K562 (cell line): ENCODE results near the gene SATB1. TPM values are rescaled to one million over a fixed set of nuclear protein-coding genes. Genes with fewer than 3 reads are reported as not detected.

ENCODE experiments used
- ATAC-seq: fragments of 200-7000 bp; cut with Tn5 transposase; 3 replicates; pipeline ENCODE4 v1.9.1; 2020; ENCODE audit warnings: moderate library complexity
- BruUV-seq: library from RNA; stranded (reverse); fragments of 400-500 nt; replicated peaks from 2 replicates; lab custom pipeline; 2021; lab: Mats Ljungman, UMichigan
- CTCF ChIA-PET: fragments of 300-600 bp; formaldehyde crosslinking; extraction: SDS; loops from one replicate; lab custom pipeline; 2021; ENCODE audit warnings: low intra/inter-chr PET ratio; lab: Yijun Ruan, JAX
- POLR2A ChIA-PET: fragments of 300-600, 350-650 bp; sonication (Branson Sonifier 250); formaldehyde crosslinking; extraction: SDS; loops from one replicate; lab custom pipeline; 2021; ENCODE audit warnings: antibody characterized with exemption, inconsistent platforms; lab: Yijun Ruan, JAX
- DNase-seq, 4 experiments: peaks; one replicate each; pipeline versions ENCODE4 v3.0.0 to v3.0.0-alpha.2; 2011 to 2018; ENCODE audit warnings: low spot score in 3 of 4, mixed read lengths in 3 of 4; ENCODE audit errors: extremely low read depth in 1 of 4
- FAIRE-seq: peaks from 2 replicates; lab custom pipeline; 2011; peaks lifted over from hg19 to GRCh38; lab: Jason Lieb, UNC
- H2AFZ ChIP-seq: 2 replicates; pipeline ENCODE4 v1.6.0; 2011; ENCODE audit warnings: low read depth, low read length, control low read depth, inconsistent platforms
- H3K27ac ChIP-seq: fragments of 200-600 bp; 3 replicates; pipeline ENCODE4 v1.8.0; 2011; ENCODE audit warnings: low read depth, mild to moderate bottlenecking, control low read depth, inconsistent platforms, low read length, moderate library complexity, mixed read lengths; ENCODE audit errors: extremely low read depth
- H3K27me3 ChIP-seq, 2 experiments: fragments of 300-600 bp in 1 of 2; 2 replicates in 1 of 2; 3 replicates in 1 of 2; pipeline versions ENCODE4 v1.6.0 to v1.8.0; 2011; ENCODE audit warnings: inconsistent platforms in 2 of 2, low read length in 2 of 2, mild to moderate bottlenecking in 1 of 2, mixed read lengths in 1 of 2, moderate library complexity in 1 of 2; ENCODE audit not compliant: control insufficient read depth in 2 of 2, insufficient read depth in 2 of 2
- H3K36me3 ChIP-seq: fragments of 300-600 bp; 3 replicates; pipeline ENCODE4 v1.8.0; 2011; ENCODE audit warnings: mild to moderate bottlenecking, low read length, inconsistent platforms; ENCODE audit not compliant: control insufficient read depth, insufficient read depth
- H3K4me1 ChIP-seq, 2 experiments: fragments of 200-600 bp in 1 of 2; replicated peaks in 1 of 2; 2 replicates in 1 of 2; 3 replicates in 1 of 2; pipeline versions ENCODE4 v1.5.1 to v1.8.0; 2011; ENCODE audit warnings: inconsistent platforms in 2 of 2, low read length in 2 of 2, mild to moderate bottlenecking in 1 of 2, mixed read lengths in 1 of 2, moderate library complexity in 1 of 2; ENCODE audit not compliant: control insufficient read depth in 2 of 2, insufficient read depth in 2 of 2
- H3K4me2 ChIP-seq: 2 replicates; pipeline ENCODE4 v1.6.1; 2011; ENCODE audit warnings: low read length, control low read depth, inconsistent platforms, mixed read lengths; ENCODE audit not compliant: insufficient read depth
- H3K4me3 ChIP-seq: fragments of 200-600 bp; sonication (generic), shearing (Covaris generic); 2 replicates; pipeline ENCODE4 v1.5.1; 2016; ENCODE audit warnings: control low read depth, inconsistent platforms
- H3K79me2 ChIP-seq: fragments of 200-600 bp; 3 replicates; pipeline ENCODE4 v1.8.0; 2011; ENCODE audit warnings: low read length, inconsistent platforms; ENCODE audit not compliant: control insufficient read depth, insufficient read depth
- H3K9ac ChIP-seq, 2 experiments: 2 replicates each; pipeline versions ENCODE4 v1.6.0 to v1.6.1; 2011; ENCODE audit warnings: low read depth in 2 of 2, low read length in 2 of 2, control low read depth in 1 of 2, inconsistent platforms in 1 of 2, mild to moderate bottlenecking in 1 of 2, mixed read lengths in 1 of 2; ENCODE audit not compliant: insufficient read depth in 1 of 2
- H3K9me1 ChIP-seq: one replicate; pipeline ENCODE4 v1.6.0; 2011; ENCODE audit warnings: inconsistent platforms, mild to moderate bottlenecking, low read length, moderate library complexity; ENCODE audit not compliant: control insufficient read depth, insufficient read depth
- H3K9me3 ChIP-seq: replicated peaks from 2 replicates; pipeline ENCODE4 v1.5.1; 2011; ENCODE audit warnings: low read depth, low read length, inconsistent platforms; ENCODE audit not compliant: control insufficient read depth, insufficient read depth
- H4K20me1 ChIP-seq: replicated peaks from 2 replicates; pipeline ENCODE4 v1.6.1; 2011; ENCODE audit warnings: low read length, inconsistent platforms, mixed read lengths; ENCODE audit not compliant: control insufficient read depth, insufficient read depth
- NCOR1 ChIP-seq: fragments of 450-650 bp; IDR thresholded peaks from 2 replicates; pipeline ENCODE4 v1.6.1; 2016; ENCODE audit warnings: mild to moderate bottlenecking, moderate library complexity
- ZBTB11 ChIP-seq, 3 experiments: fragments of 200-800 bp in 1 of 3; fragments of 250-450 bp in 1 of 3; fragments of 450-650 bp in 1 of 3; sonication (Bioruptor Pico) in 1 of 3; sonication (Bioruptor generic) in 1 of 3; formaldehyde crosslinking in 1 of 3; IDR thresholded peaks; 2 replicates each; pipeline versions ENCODE4 v1.6.1 to v1.8.0; 2016 to 2022; ENCODE audit warnings: mild to moderate bottlenecking in 2 of 3, missing genetic modification characterization in 2 of 3, missing compliant biosample characterization in 1 of 3, moderate library complexity in 1 of 3
- WGBS: fragments of 100-300 bp; shearing (Covaris generic); methylation state at CpG from one replicate; pipeline ENCODE4 v1.1.6; 2016; ENCODE audit warnings: low coverage, mixed read lengths; ENCODE audit not compliant: insufficient coverage; ENCODE audit errors: missing lambda C conversion rate; 5-methylcytosine and 5-hydroxymethylcytosine counted together
- in situ Hi-C: fragments of 300-500 bp; cut with MboI; formaldehyde crosslinking; loops from 4 replicates; pipeline ENCODE4 v1.15.0; 2018; ENCODE audit warnings: inconsistent platforms, mixed read lengths
- intact Hi-C: fragments of 100-400 bp; cut with micrococcal nuclease; formaldehyde crosslinking; loops from 2 replicates; pipeline ENCODE4 v1.14.2; 2022
- polyA plus RNA-seq, 8 experiments: library from polyadenylated mRNA; depleted of rRNA in 4 of 8; stranded (reverse) in 5 of 8; unstranded in 3 of 8; fragments of >200 nt; fragmentation: Nextera tagmentation in 2 of 8; fragmentation: Illumina TruSeq in 1 of 8; extraction: Ambion mirVana in 2 of 8; extraction: Trizol in 1 of 8; gene quantifications; 2 replicates each; pipeline versions ENCODE4 v1.2.1 to v1.2.3, GENCODE V29; 2011 to 2014; ENCODE audit warnings: inconsistent platforms in 1 of 8, missing spikeins in 1 of 8
- total RNA-seq, 7 experiments: library from RNA; depleted of rRNA in 6 of 7; stranded (reverse); fragments of >200 nt in 6 of 7; fragmentation: Illumina TruSeq in 2 of 7; extraction: Trizol in 2 of 7; gene quantifications; 2 replicates each; pipeline versions ENCODE4 v1.2.1 to v1.2.3, GENCODE V29; 2011 to 2021; ENCODE audit warnings: low replicate concordance in 1 of 7

The SATB1 gene
- total and polyA plus RNA-seq, 9 of the 15 experiments (the other 6 are each of a cell fraction or from before 2014, with no cell fraction given) = 0.03 to 2.5 (median 0.15) TPM; not detected in 1

- no peaks in the 10 kb centered on the region for H4K20me1 ChIP-seq
- no peak overlapping the region for H3K27ac ChIP-seq
- H3K27me3 ChIP-seq = no peaks in the 10 kb centered on the region
- H3K9me1 ChIP-seq = no peaks in the 10 kb centered on the region
- ChIA-PET CTCF (no interaction called here), POLR2A (no interaction called here)
- BruUV-seq = no TSS peak
- H3K36me3 ChIP-seq = no peaks in the 10 kb centered on the region
- H3K4me2 ChIP-seq = no peak overlapping the region
- H3K9ac ChIP-seq = no peak overlapping the region
- no peaks in the 10 kb centered on the region for H3K9me3 ChIP-seq
- H3K79me2 ChIP-seq = no peaks in the 10 kb centered on the region
- H3K4me3 ChIP-seq = no peak overlapping the region
- no peak for TF ChIP-seq ZBTB11 (CRISPR knock-in tag; IDR thresholded peaks at IDR 0.05)
- no peak for TF ChIP-seq NCOR1
- DNase-seq (no peak), FAIRE-seq (no peak), ATAC-seq (no peak)
- under 1% methylated on average over 12 of the region's 12 CpGs for WGBS
- H3K4me1 ChIP-seq = no peaks in the 10 kb centered on the region
- intact Hi-C loops (no loop called here), in situ Hi-C loops (no loop called here)
- H2AFZ ChIP-seq = no peak overlapping the region
Observed at GRCh38 chr3:18351823-18352744, 73.1 kb downstream of the SATB1 start.
